ENCODE results near the gene WBP11. TPM values are rescaled to one million over a fixed set of nuclear protein-coding genes. Genes with fewer than 3 reads are reported as not detected.
"Not testable (repeated sequence)": the region's sequence is repeated elsewhere in the genome, so short reads cannot be mapped to it uniquely, and the experiment has no call there.

Gene WBP11
- total RNA-seq, 1 donor from 2014 or later: 28.5 TPM

DNA sequence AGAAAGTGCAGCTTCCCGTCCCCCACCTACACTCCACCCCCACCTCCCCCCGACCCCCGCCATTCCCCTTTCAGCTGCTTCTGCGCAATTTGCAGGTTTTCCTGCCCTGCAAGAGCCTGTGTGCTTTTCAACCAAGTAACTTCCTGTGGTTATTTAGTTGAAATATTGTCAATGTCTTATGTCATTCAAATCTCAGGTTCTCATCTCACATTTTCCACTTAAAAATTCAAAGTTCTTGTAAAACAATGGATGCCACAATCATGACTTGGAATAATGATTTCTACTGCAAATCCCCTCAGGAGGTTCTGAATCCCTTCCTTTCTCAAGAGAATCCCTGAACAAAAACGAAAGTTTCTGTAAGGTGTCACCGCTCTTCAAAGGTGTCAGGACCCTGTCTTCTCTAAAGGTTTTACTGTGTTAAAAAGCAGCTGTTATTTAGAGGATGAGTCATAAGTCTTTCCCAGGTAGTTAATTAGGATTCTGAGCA lies 31.6 kb downstream of the WBP11 start:
- no peak for ATAC-seq

DNA sequence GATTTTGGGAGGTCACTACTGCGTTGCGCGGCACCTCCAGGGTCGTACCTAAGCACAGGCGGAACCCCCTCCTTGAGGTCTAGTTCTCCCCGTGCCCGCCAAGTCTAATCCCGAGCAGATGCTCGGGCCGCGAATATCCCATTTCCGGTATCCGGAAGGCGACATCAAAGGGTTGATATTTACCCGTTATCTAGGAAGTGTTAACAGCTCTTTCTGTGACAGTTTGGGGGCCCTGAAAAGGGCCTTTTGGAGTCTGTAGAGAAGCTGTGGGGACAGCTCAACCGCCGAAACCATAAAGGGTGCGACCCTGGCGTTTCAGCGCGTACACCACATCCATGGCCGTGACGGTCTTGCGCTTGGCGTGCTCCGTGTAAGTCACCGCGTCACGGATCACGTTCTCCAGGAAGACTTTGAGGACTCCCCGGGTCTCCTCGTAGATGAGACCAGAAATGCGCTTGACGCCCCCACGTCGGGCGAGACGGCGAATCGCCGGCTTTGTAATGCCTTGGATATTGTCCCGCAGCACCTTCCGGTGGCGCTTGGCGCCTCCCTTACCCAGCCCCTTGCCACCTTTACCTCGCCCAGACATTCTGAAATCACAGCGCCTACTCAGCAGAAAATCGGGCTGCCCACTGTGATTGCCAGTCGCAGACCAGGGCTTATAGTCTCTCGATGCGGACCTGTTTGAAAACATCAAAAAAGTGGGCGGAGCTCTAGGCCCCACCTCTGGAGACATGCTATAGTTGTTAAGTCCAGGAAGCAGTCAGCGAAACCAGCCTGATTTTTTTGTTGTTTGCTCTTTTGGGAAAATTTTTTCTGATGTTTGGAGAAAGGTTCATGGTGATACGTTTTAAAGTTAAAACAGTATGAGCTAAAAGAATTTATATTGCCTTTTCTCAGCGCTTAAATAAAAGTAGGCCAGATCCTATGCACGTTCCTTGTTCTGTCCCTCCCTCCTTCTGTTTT lies 32.5 kb downstream of the WBP11 start:
- peak; percentile 75 for ATAC-seq

DNA sequence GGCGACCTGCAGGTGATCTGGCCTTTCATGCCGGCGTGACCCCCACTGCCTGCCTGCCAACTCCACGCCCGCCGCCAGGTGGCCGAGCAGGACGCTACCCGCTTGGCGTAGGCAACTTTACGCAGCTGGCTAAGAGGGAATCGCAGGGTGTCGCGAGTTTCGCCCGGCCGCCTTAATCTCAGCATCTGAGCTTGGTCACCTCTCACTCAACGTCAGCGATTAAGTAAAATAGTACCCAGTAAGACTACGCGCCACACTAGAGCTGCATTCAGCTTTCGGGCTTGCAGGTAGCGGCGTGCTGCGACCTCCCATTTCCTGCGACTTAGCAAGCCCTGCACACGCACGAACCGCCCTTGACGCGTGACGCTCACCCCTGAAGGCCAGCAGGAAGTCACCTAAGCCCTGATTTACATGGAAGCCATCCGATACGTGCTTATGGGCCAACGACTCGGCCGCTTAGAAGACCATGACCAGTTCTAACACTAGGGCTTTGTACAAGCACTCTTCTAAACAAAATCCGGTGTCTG lies 33.2 kb downstream of the WBP11 start:
- peak; percentile 66 for ATAC-seq

DNA sequence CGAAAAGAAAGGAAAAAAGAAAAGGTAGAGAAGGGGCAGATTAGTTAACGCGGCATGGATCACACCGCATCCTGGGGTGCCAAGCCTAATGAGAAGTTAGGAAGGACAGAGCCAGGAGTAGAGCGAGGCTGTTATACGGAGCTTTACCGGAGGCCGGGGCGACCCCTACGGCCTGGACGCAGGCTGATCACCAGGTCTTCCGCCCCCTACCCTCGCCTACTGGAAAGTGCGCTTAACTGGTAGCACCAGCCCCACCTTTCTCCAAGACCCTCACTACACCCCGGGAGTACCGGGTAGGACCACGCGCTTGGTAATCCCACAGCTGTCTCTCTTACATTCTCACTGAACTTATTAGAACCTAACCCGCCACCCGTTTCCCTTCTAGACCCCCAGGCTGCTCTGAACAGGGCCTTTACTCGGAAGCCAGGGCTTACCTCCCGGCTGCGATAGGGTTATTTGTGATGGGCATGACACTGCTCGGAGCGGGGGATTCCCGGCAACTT lies 33.8 kb downstream of the WBP11 start:
- ATAC-seq: peak; percentile 5

DNA sequence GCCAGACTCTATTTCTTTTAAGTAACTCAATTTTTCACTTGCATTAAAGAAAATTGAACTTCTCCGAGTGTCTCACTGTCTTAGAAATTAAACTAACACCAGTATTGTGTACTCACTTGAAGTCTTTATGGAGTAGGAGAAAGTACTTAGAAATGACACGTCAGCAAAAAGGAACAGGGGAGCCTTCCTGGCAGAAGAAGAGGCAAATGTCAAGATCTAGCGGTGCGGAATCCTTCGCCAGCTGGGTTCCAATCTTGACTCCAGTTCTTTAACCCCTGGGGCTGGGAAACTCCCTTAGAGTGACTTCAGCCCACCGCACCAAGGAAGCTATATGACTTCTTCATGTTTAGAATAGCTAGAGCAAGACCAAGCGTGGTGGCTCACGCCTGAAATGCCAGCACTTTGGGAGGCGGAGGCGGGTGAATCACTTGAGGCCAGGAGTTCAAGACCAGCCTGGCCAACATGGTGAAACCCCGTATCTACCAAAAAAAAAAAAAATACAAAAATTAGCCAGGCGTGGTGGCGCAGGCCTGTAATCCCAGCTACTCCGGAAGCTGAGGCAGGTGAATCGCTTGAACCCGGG lies 34.4 kb downstream of the WBP11 start:
- ATAC-seq: no peak

DNA sequence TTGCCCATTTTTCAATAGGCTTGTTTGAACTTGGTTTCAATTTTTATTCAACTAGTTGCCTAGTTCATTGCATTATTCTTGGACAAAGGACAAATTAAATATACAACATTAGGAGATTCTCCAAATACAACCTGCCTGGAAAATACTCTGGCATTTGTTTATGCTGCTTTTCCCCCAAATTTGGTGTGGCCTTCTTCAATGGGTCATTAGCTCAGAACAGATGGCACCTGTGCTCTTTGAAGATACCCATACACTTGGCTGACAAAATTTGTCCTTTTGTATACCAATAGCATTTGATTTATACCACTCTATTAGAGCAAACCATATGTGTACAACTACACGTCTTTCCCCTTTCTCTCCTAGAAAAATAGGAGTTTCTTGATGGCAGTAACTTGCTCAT lies 35.7 kb downstream of the WBP11 start:
- ATAC-seq: no peak

DNA sequence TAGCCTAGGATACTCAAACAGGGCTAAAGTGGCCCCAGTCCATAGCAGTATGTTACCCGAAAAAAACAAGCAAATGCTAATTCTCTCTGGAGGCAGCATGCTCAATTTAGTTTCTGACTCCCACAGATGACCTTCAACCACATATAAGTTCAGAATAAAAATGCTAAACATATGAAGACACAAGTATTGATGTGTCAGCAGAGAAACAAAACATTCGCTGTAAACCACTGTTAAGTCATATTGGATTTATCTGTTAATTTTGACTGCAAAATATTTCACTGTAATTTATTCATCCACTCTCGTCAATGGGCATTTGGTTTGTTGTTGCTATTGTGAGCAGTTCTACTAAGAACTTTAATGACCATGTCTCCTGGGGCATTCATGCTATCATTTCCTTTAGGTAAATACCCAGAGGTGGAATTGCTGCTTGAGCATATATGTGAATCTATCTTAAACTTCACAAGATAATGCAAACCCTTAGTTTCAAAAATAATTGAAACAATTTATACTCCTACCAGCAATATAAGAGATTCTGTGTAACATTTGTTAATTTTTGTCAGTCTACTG lies 36.5 kb downstream of the WBP11 start:
- no peak for ATAC-seq

DNA sequence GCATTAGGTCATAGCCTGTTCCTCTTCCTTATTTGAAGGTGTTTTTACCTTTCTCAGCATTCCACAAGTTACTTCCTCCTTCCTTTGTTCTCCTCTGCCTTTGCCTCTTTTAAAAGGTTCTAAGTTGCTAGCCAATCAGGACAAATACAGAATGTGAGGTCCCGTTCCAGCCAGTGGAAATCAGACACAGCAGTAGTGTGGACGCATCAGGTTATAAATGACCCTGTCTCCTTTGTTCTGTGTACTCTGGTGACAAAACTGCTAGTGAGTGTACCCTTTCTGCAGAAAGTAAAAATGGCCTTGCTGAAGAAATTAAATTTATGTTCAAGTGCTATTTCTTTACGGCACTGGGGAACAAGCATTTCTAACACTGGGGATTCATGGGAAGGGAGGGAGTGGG lies 37.3 kb downstream of the WBP11 start:
- not testable (repeated sequence) for ATAC-seq

DNA sequence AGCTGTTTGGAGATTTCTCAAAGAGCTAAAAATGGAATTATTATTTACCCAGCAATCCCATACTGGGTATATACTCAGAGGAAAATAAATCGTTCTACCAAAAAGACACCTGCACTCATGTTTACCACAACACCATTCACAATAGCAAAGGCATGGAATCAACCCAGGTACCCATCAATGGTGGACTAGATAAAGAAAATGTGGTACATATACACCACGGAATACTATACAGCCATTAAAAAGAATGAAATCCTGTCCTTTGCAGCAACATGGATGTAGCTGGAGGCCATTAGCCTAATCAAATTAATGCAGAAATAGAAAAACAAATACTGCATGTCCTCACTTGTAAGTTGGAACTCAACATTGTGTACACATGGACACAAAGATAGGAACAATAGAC lies 37.9 kb downstream of the WBP11 start:
- ATAC-seq: no peak

DNA sequence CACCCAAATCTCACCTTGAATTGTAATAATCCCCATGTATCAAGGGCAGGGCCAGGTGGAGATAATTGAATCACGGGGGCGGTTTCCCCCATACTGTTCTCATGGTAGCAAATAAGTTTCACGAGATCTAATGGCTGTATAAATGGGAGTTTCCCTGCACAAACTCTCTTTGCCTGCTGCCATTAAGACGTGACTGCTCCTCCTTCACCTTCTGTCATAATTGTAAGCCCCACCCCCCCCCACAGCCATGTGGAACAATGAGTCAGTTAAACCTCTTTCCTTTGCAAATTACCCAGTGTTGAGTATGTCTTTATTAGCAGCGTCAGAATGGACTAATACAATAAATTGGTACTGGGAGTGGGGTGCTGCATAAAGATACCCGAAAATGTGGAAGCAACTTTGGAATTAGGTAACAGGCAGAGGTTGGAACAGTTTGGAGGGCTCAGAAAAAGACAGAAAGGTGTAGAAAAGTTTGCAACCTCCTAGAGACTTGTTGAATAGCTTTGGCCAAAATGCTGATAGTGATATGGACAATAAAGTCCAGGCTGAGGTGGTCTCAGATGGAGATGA lies 43.5 kb downstream of the WBP11 start:
- ATAC-seq: peak; percentile 29

DNA sequence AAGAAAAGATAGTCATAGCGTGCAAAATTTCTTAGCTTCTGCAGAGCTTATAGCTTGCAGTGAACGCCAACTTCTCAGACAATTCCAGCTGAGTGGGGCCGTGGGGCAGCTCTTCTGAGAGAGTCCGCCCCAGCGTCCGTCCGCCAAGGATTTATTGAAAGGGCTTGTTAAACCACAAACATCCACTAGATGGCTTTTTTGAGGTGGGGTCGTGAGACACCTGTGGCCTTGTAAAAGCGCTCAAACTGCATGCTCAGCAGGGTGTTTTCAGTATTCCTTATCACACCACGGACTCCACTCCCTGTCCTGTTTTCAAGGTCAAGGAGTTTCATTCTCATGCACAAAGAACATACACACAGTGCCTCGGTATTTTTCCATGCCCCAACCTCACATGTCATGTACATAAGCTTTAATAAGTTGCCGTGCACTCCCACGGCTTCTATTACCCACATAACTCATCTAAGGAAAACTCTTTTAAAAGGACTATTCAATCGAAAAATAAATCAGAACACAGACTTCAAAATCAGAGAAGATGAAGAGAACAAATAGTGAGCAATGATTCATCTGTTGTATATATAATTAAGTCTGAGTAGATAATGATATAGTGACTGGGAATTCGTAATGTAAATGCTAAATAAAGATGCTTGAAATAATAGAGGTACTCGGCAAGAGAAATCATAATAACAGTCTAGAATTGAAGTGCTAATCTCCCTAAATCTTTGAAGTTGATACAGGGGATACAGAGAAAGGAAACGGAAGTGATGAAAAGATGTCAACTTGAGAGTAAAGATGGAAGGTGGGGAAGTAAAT lies 46.7 kb downstream of the WBP11 start:
- ATAC-seq: no peak

DNA sequence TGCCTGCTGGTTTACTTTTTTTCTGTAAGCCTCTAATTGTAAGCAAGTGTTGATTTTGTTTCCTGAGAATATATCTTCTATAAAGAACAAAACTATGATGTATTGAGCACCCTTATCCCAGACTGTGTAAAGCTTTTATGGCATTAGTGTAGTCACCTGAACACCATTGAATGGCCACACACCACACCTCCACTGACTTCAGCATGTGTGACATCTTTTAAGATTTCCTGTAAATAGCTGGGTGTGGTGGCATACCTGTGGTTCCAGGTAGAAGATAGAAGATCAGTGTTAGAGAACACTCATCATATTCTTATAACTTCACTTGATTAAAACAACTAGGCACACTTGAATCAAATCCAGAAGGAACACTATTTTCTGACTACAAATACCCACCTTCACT lies 51.3 kb downstream of the WBP11 start:
- peak; percentile 64 for ATAC-seq

DNA sequence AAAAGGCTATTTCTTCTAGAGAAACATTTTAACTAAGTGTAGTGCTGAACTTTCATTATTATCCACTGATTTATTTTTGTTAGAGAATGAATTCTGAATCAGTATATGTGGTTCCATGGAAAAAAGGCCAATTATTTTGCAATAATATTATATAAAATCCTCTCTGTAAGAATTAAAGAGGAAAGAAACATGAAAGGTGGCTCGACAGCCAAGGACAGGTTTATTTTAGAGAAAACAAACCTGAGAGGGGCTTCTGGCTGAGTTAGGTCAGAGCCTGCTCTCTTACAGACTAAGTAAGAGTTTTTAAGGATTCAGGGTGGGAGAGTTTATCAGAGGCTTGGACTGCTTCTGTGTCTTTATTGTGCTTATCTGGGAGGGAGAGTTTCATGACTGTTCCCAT lies 60.2 kb downstream of the WBP11 start:
- ATAC-seq: no peak

DNA sequence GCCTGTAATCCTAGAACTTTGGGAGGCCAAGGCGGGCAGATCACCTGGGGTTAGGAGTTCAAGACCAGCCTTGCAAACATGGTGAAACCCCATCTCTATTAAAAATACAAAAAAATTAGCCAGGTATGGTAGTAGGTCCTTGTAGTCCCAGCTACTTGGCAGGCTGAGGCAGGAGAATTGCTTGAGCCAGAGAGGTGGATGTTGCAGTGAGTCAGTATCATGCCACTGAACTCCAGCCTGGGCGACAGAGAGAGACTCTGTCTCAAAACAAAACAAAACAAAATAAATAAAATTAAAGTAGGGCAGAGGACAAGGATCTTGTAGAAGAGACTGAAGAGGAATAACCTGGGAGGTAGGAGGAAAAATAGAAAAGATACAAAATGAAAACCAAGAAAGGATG lies 61.3 kb downstream of the WBP11 start:
- no peak for ATAC-seq

DNA sequence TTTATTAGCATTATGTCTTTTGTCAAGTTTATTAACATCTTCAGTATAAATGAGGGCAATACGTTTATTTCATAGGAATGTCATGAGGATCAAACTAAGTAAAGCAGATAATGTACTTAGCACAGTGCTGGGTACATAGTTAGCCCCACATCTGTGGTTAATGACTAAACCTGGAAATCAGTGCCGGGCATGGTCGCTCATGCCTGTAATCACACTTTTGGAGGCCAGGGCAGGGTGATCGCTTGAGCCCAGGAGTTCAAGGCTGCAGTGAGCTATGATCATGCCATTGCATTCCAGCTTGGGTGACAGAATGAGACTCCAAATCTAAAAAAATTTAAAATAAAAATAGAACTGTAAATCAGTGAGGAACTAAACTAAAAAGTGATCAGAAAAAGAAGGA lies 62.1 kb downstream of the WBP11 start:
- no peak for ATAC-seq

DNA sequence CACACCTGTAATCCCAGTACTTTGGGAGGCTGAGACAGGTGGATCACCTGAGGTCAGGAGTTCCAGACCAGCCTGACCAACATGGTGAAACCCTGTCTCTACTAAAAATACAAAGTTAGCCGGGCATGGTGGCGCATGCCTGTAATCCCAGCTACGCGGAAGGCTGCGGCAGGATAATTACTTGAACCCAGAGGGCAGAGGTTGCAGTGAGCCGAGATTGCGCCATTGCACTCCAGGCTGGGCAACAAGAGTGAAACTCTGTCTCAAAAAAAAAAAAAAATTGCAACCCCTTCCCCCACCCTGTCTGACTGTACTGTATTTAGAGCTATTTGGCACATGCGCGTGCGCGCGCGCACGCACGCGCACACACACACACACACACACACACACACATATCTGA lies 66.8 kb downstream of the WBP11 start:
- ATAC-seq: not testable (repeated sequence)

Other genes with a start within 250 kb of the WBP11 start
- 56.5 TPM for gene PLBD1, start 235.6 kb downstream of the WBP11 start, total RNA-seq
- gene GUCY2C, start 106.9 kb downstream of the WBP11 start, total RNA-seq: 0.20 TPM
- gene C12orf60, start 192 bp upstream of the WBP11 start, total RNA-seq: 0.76 TPM
- not detected for gene SMCO3, start 10.7 kb upstream of the WBP11 start, total RNA-seq
- 0.08 TPM for gene ART4, start 40.0 kb upstream of the WBP11 start, total RNA-seq
- gene MGP, start 82.4 kb upstream of the WBP11 start, total RNA-seq: 16.7 TPM
- gene ERP27, start 135.1 kb upstream of the WBP11 start, total RNA-seq: 4.5 TPM
- 39.0 TPM for gene ARHGDIB, start 158.1 kb upstream of the WBP11 start, total RNA-seq
- not detected for gene PDE6H, start 169.6 kb upstream of the WBP11 start, total RNA-seq

Data from esophagus mucosa (tissue), 1 donor.